ENCODE measurements around the gene MAT2A. TPM values are rescaled to one million over a fixed set of nuclear protein-coding genes. Genes with fewer than 3 reads are reported as not detected.

The MAT2A gene
- total and polyA plus RNA-seq, 2 of the 8 experiments (the other 6 are each of a cell fraction or from before 2014, with no cell fraction given) = 255 to 307 TPM

- TF ChIP-seq EP300 (IDR thresholded peaks at IDR 0.05; ENCODE audit: borderline replicate concordance in 1 of 2, low read depth in 2 of 2, low read length in 2 of 2) = peak in 1 of 2 experiments; percentile 95; a peak in 2 of 3 replicates
- TF ChIP-seq CTCF (IDR thresholded peaks at IDR 0.05; ENCODE audit: control extremely low read depth in 1 of 3, insufficient read depth in 1 of 3, low read depth in 1 of 3, low read length in 3 of 3) = peak; percentile 70 to 87 (median 76)
- no peak for TF ChIP-seq ATF2 (IDR thresholded peaks at IDR 0.05; ENCODE audit: low read length)
- TF ChIP-seq POLR2AphosphoS5 (IDR thresholded peaks at IDR 0.05; ENCODE audit: low read depth, low read length) = peak; percentile 99
- no peak for TF ChIP-seq SRF (IDR thresholded peaks at IDR 0.05; ENCODE audit: low read depth, low read length)
- TF ChIP-seq SP1 (IDR thresholded peaks at IDR 0.05; ENCODE audit: low read depth, low read length) = peak; percentile 42; the same call in 1 of the 2 replicates
- TF ChIP-seq CHD1 (IDR thresholded peaks at IDR 0.05; ENCODE audit: low read depth, low read length) = peak; percentile 87
- no peak for TF ChIP-seq MAFK (IDR thresholded peaks at IDR 0.05; ENCODE audit: low read depth, low read length)
- TF ChIP-seq KDM4A (IDR thresholded peaks at IDR 0.05; ENCODE audit: low read depth, low read length, severe bottlenecking) = peak; percentile 46
- no peak for TF ChIP-seq SP2 (IDR thresholded peaks at IDR 0.05; ENCODE audit: low read length)
- peak; percentile 24 for TF ChIP-seq BACH1 (IDR thresholded peaks at IDR 0.05; ENCODE audit: low read length)
- no peak for TF ChIP-seq SAP30 (IDR thresholded peaks at IDR 0.05; ENCODE audit: insufficient read depth, insufficient replicate concordance, low read length)
- TF ChIP-seq ZNF274 (IDR thresholded peaks at IDR 0.05; ENCODE audit: borderline replicate concordance, extremely low read depth, low read length) = no peak
- TF ChIP-seq JUN (IDR thresholded peaks at IDR 0.05; ENCODE audit: low read depth, low read length) = no peak
- peak; percentile 97 for TF ChIP-seq TAF7 (optimal IDR thresholded peaks at IDR 0.05; ENCODE audit: borderline replicate concordance, low read depth, low read length)
- no peak for TF ChIP-seq RXRA (IDR thresholded peaks at IDR 0.05; ENCODE audit: insufficient read depth, low read depth, low read length)
- peak; percentile 89 for TF ChIP-seq MAX (IDR thresholded peaks at IDR 0.05)
- 0 out of 2 replicates have a peak, but pooled peaks have one; percentile 47 for TF ChIP-seq FOSL1 (IDR thresholded peaks at IDR 0.05; ENCODE audit: insufficient read depth, low read depth, low read length)
- TF ChIP-seq TAF1 (IDR thresholded peaks at IDR 0.05; ENCODE audit: low read depth, low read length) = peak; percentile 95
Measured at GRCh38 chr2:85538507-85539360, at the start of gene MAT2A (continued).

Data from H1 (cell line).